ENCODE measurements around the gene PACRG.

GRCh38 chr6:162868397-162868796, 140.6 kb downstream of the PACRG start:
- TF ChIP-seq RARB (CRISPR knock-in tag; IDR thresholded peaks at IDR 0.05) (no peak), ZC3H10 (CRISPR knock-in tag; IDR thresholded peaks at IDR 0.05) (no peak), OSR1 (CRISPR knock-in tag; IDR thresholded peaks at IDR 0.05) (no peak), CSDC2 (CRISPR knock-in tag; IDR thresholded peaks at IDR 0.05) (no peak), CREB5 (CRISPR knock-in tag; IDR thresholded peaks at IDR 0.05; ENCODE audit: low read depth) (no peak), ZFP3 (CRISPR knock-in tag; IDR thresholded peaks at IDR 0.05) (no peak), TCF4 (CRISPR knock-in tag; IDR thresholded peaks at IDR 0.05; ENCODE audit: borderline replicate concordance) (no peak), ARNTL (CRISPR knock-in tag; IDR thresholded peaks at IDR 0.05; ENCODE audit: borderline replicate concordance, low read depth) (no peak), ZNF565 (CRISPR knock-in tag; conservative IDR thresholded peaks at IDR 0.05; ENCODE audit: low read depth) (no peak), PPARA (CRISPR knock-in tag; IDR thresholded peaks at IDR 0.05; ENCODE audit: borderline replicate concordance) (no peak), ESRRG (CRISPR knock-in tag; IDR thresholded peaks at IDR 0.05) (no peak), TSHZ2 (CRISPR knock-in tag; IDR thresholded peaks at IDR 0.05) (no peak)
